ENCODE data around the gene AARS2.

AARS2 gene

DNA sequence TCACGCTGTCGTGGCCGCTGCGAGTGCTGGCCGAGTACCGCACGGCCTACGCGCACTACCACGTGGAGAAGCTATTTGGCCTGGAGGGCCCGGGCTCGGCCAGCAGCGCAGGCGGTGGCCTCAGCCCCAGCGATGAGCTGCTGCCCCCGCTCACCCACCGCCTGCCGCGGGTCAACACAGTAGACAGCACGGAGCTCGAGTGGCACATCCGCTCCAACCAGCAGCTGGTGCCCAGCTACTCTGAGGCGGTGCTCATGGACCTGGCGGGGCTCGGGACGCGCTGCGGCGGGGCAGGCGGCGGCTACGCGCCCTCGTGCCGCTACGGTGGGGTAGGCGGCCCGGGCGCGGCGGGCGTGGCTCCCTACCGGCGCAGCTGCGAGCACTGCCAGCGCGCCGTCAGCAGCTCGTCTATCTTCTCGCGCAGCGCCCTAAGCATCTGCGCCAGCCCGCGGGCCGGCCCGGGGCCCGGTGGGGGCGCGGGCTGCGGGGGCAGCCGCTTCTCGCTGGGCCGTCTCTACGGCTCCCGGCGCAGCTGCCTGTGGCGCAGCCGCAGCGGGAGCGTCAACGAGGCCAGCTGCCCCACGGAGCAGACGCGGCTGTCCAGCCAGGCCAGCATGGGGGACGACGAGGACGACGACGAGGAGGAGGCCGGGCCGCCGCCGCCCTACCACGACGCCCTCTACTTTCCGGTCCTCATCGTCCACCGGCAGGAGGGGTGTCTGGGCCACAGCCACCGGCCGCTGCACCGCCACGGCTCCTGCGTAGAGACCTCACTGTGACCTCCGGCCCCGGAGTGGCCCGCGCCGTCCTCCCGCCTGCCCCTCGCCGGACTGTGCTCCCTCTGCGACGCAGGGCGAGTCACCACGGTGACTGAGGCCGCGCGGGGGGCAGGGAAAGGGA lies 37.1 kb downstream of the AARS2 start:
- no peak for DNase-seq (ENCODE audit: low read depth)

DNA sequence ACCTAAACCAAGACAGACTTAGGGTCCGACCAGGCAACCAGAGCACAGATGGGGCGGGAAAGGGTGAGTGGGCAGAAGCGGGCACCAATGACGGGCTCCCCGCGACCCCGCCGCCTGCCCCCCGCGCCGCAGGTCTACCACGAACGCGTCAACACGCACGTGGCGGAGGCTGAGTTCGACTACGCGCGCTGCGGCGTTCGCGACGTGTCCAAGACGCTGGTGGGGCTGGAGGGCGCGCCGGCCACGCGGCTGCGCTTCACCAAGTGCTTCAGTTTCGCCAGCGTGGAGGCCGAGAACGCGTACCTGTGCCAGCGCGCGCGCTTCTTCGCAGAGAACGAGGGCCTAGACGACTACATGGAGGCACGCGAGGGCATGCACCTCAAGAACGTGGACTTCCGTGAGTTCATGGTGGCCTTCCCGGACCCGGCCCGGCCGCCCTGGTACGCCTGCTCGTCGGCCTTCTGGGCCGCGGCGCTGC lies 37.8 kb downstream of the AARS2 start:
- DNase-seq (ENCODE audit: low read depth): no peak

DNA sequence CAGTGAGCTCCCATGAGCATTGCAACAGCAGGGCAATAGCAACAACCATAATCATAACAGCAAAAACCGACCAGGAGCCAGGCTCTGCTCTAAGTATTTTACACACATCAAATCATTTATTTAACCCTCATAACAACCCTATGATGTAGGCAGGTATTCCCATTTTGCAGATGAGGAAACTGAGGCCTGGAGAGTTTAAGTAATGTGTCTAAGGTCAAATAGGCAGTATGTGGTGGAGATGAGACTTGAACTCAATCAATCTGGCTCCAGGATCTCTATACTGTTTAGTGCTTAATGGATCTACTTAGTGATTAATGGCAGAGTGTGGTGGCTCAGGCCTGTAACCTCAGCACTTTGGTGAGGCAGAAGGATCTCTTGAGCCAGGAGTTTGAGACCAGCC lies 39.5 kb downstream of the AARS2 start:
- no peak for DNase-seq (ENCODE audit: low read depth)

DNA sequence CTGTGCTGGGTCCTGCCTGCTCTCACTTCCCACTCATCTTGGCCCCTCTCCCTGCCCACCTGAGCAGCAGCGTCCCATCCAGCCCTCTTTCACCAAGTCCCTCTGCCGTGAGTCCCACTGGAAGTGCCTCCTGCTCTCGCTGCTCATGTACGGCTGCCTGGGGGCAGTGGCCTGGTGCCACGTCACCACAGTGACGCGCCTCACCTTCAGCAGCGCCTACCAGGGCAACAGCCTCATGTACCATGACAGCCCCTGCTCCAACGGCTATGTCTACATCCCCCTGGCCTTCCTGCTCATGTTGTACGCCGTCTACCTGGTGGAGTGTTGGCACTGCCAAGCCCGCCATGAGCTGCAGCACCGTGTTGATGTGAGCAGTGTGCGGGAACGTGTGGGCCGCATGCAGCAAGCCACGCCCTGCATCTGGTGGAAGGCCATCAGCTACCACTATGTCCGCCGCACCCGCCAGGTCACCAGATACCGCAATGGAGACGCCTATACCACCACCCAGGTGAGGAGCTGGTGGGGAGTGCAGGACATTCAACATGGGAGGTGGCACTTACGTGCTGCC lies 40.1 kb downstream of the AARS2 start:
- DNase-seq (ENCODE audit: low read depth): no peak

DNA sequence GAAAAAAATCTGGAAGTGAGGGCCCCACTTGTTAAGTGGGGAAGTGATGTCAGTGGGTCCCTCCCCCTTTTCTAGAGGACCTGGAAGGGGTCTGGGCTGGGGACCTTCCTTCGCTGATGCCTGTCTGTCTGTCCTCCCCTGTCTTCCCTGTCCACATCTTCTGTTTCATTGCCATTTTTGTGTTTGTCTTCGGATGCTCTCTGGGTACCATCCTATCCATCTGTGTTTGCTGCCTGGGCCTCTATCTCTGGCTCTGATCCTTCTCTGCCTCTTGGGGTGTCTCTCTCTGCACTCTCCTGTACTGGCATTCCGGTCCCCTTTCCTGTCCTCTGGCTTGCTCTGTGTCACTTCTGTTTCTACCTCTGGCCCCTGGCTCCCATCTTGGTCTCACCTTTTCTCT lies 40.6 kb downstream of the AARS2 start:
- no peak for DNase-seq (ENCODE audit: low read depth)

DNA sequence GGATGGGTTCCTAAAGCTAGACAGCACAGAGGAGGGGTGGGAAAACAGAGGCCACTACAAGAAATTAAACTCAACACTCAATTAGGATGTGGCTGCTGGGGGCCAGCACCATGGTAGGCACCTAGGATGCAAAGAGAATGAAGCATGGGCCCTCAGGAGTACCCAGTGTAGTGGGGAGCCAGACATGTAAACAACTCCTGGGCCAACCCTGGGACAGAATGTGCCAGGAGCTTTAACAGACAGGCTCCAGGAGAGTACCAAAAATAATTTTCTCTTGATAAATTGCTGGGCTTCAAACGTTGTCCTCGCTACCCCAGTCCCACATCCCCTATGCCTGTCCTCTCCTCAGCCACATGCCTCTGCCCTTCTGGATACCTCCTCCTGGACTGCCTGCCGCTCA lies 41.2 kb downstream of the AARS2 start:
- DNase-seq (ENCODE audit: low read depth): no peak

DNA sequence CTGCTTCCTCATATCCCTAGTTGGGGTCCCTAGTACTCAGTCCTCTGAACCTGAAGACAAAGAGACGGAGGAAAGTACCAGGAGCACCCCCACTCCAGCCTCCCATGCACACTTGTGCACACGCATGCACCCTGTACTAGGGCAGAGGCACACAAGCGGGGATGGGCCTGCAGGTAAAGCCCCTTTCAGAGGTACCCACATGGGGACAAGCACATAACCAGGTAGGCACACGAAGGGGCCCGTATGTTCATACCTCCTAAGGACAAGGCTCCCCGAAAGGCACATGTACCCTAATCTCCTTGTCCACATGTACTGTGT lies 41.8 kb downstream of the AARS2 start:
- DNase-seq (ENCODE audit: low read depth): no peak

DNA sequence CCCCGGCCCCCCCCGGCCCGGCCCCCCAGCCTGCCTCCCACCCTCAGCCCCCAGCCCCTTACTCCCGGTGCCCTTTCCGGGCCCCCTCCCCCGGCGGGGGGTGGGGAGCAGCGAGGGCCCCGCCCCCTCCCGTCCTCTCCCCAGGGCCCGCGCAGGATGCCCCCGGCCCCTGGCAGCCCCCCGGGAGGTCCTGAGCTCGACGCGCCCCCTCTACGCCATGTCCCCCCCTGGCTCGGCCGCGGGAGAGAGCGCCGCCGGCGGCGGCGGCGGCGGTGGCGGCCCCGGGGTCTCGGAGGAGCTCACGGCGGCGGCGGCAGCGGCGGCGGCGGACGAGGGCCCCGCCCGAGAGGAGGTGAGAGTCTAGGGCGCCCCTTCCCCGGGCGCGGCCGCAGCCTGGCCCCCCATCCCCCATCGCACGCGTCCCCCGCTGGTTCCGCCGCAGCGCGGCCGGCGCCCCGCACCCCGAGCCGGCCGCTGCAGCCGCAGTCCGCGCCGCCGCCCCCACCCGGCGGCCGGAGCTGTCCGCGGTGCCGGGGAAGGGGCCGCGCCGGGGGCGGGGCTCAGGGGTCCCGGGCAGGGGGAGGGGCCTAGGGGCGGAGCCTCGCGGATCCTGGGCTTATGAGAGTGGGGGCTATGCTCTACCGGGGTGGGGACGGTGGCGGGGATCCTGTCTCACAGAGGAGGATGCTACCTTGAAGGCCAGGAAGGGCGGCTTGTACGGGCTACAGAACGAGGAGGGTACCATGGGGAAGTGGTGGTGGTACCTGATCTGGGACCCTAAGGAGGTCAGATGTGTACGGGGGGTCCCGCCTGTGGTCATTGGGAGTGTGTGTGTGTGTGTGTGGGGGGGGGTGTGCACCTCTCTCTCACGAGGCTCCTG lies 42.4 kb downstream of the AARS2 start:
- no peak for DNase-seq (ENCODE audit: low read depth)

DNA sequence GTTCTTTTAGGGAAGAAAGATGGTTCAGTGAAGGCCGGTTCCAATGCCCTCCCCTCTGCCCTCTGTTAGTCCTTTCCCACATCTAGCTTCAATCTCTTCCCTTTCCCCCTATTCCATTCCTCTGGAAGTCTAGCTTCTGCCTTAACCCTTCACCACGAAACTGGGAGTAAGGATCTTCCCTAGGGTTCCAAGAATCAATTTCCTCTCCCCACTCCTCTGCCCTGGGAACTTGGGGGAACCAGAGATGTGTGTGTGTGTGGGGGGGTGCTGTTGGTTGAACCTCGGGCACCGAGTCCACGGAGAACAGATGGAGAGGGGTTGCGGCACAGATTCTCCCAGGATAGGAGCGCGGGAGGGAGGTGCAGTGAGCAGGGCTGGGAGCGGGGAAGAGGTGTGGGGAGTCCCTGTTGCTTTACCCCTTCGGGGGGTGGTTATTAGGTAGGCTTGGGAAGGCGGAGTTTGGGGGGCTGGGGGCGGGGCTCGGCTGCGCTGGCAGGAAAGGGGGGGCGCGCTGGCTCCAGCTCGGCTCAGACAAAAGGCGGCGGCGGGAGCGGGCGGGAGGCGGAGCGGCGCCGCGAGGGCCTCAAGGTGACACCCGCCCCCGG lies 43.1 kb downstream of the AARS2 start, which contains the start of gene TMEM151B:
TSS of gene TMEM151B (plus strand) at position 530 of the 605 bp plus-strand sequence. CDS start 293 bp downstream, outside the sequence.
- no peak for DNase-seq (ENCODE audit: low read depth)

DNA sequence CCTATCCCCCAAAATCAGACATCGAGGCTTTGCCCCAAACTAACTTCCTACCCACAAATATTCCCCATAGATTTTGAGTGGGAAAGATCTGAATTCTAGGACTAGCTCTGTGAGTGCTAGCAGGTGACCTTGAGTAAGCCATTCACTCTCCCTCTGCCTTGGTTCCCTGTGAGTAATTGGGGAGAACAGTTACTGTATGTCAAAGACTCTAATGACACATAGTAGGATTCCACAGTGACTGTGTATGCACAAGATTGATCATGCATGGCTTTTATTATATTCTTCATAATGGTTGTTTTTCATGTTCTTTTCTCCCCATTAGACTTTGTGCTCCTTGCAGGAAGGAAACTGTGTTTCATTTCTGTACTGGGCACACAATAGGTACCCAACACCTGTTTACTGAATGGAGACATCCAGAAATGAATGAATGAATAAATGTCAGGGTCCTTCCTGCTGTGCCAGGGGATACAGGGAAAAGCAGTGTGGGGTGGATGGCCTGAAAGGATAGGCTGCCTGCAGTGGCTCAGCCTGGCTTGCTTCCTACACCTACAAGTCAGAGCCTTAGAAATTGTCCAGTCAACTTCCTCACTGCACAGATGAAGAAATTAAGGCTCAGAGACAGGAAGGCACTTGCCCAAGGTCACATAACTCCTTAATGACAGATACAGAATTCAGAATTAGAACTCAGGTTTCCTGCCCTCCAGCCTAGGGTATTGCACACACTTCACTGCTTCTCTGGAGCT lies 43.8 kb downstream of the AARS2 start:
- DNase-seq (ENCODE audit: low read depth): no peak

DNA sequence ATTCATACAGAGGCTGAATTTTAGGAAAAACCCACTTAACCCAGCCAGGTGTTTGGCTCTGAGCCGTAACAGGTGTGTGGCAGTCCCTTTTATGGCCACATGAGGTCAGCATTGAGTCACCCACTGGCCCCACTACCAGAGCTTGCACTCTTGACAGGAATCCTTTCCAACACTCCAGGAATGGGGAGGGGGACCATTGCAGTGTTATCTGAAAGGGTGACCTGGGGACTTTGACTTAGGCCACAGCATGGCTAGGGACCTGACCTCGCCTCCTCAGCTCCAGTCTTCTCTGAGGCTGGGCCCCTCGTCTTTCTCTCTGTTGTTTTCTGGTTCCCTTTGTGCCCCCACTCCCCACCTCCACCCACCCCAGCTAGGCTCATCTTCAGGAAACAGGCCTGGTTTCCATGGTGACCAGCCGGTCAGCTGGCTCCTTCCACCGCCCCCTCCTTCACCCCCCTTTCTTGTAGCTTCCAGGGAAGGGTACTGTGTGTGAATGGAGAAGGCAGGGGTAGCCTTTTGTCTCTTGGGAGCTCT lies 45.0 kb downstream of the AARS2 start:
- peak; percentile 51 for DNase-seq (ENCODE audit: low read depth)

DNA sequence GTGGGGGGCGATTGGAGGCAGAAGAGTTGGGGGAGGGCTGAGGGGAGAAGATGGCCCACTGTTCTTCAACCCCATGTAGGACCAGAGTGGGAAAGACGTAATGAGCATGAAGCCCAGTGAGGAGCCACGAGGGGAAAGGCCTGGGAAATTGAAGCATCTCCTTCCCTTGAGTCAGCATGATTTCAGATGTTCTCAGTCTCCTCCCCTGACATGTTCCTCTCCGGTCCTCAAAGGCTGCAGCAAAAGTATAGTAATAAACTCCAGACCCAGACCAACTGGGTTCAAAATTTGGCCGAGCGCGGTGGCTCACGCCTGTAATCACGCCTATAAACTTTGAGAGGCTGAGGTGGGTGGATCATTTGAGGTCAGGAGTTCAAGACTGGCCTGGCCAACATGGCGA lies 45.9 kb downstream of the AARS2 start:
- DNase-seq (ENCODE audit: low read depth): no peak

DNA sequence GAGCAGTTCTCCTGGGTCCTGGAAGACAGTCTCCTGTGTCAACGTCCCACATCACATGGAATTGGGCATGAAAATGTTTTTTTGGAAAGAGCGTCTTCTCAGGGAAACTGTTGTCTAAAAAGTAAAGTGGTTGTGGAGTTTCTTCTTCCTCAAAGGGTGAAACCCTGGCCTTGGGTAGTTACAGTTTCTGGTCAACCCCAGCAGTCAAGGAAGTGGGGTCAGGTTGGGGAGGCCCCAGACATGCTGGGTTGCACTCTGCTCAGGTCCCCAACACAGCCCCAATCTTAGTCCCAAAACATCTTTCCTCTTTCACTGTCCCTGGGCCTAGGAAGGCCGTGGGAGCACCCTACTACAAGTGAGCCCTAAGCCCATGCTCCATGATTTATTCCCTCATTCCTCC lies 46.8 kb downstream of the AARS2 start:
- DNase-seq (ENCODE audit: low read depth): no peak

DNA sequence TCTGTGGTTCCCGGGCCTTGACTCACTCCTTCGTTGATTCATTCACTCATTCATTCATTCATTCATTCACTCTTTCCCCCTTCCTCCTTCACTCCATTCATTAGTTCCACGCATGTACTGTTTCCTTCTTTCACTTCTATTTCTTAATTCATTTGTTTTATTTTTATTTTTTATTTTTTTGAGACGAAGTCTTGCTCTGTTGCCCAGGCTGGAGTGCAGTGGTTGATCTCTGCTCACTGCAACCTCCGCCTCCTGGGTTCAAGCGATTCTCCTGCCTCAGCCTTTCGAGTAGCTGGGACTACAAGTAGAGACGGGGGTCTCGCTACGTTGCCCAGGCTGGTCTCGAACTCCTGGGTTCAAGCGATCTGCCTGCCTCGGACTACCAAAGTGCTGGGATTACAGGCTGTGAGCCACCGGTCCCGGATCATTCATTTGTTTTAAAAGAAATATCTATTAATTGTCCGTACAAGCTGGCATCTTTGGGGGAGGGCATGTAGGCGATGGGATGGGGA lies 47.4 kb downstream of the AARS2 start:
- DNase-seq (ENCODE audit: low read depth): no peak

DNA sequence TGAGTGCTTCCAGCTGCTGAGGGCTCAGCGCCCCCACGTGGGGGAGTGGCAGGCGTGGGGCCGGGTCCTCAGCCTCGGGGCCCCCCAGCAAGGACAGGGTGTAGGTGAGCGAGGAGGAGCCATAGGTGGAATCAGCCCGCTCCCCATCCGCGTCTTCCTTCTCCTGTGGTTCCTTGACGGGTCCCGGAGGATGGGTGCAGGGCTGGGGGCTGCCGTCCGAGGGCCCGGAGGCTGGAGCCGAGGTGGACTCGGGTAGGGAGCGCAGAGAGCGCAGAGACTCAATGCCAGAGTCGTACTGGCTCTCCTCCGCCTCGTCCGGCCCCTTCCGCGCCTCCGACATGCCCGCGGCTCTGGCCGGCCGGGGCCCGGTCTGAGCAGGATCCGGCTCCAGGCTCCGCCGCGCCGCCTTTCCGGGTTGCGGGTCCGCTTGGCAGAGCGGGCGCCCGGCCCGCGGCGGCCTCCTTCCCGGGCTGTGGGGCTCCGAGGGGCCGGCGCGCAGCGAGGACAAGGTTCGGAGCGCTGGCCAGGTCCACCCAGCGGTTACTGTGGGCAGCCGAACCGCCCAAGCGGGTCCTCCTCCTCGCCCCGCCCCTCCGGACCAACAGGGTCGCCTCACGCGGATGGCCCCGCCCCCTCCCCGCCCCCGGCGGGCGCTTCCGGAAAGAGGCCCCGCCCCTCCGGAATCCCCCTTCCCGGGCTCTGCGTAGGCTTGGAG lies 48.0 kb downstream of the AARS2 start, which contains the start of gene NFKBIE:
TSS of gene NFKBIE (minus strand) at position 545 of the 715 bp plus-strand sequence. CDS start at position 340, 205 bp downstream.
- DNase-seq (ENCODE audit: low read depth): peak; percentile 97

DNA sequence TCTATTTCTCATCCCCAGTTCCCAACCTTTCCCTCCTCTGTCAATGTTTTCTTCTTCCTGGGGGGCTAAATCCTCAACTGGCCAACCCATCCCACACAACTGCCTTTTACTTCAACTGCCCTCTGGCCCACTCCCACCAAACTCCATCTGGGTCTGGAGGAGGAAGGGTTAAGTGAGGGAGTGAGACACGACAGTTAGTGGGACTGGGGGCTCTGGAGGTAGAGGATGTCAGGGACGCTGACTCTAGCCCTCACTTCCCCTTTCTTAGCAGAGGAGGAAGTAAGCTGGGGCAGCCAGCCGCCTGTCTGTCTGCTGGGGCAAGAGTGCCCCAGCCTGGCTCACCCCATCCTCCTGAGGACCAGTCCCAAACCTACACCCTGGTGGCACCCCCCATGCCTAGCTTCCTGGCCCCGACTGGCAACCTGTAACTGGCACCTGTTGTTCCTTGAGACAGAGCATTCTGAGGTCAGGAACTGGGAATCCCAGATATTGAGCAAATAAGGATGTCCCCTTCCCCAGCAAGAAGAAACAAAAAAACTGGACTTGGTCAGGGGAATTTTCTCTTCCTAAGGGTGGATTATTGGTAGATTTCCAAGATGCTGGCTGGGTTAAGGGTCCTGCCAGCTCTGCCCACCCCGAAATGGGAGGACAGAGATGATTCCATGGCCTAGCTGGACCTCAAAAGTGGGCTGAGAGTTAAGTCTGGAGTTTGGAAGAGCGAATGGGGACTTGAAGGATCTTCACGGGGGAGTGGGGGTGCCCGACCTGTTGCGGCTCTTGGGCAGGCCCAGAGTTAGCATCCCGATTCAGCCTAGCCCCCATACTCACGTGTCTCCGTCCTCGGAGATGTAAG lies 48.8 kb downstream of the AARS2 start:
- DNase-seq (ENCODE audit: low read depth): no peak

DNA sequence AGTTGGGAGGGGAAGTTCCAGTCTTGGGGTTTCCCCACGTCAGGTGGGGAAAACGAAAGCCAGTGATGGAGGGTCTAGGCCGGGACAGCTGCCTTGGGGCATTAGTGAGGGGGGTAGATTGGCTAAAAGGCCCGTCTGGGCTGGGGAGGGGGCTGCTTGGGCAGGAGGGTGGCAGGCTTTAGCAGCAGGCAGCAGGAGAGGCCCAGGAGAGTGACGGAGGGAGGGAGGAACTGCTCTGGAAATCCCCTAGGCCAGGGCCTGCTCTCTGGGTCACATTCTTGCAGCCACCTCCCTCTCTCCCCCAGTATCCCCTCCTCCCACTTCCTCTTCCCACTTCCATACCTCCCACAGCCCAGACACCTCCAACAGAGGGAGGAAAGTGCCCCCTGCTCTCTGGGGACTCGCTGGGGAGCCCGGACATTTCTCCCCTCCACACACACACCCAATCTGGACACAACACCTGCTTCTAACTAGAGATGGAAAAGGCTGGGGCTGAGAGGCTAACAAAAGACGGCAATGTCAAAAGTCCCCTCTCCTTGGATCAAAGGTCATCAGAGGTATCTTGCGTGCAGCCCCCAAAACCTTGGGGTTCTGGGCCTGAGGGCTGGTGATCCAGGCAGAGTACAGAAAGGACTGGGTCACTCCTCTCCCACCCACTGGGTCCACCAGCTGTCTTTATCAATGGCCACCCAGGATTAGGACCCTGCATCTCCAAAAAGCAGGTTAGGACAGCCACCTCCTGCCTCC lies 49.6 kb downstream of the AARS2 start:
- no peak for DNase-seq (ENCODE audit: low read depth)
